AG09319 (cell line): Measurements from ENCODE around the gene NUDCD3.

ENCODE experiments used
- DNase-seq: peaks from one replicate; pipeline ENCODE4 v3.0.0-alpha.2; 2010; ENCODE audit warnings: low read depth; ENCODE audit errors: extremely low read depth
- TF ChIP-seq, protein P1 (sequence below): IDR thresholded peaks from 2 replicates; pipeline ENCODE4 v1.5.1; 2011; ENCODE audit warnings: low read depth, mild to moderate bottlenecking, inconsistent platforms, low read length, moderate library complexity

NUDCD3 gene

GRCh38 chr7:44330331-44330730 is 160.1 kb downstream of the NUDCD3 start:
- TF ChIP-seq, protein P1, sequence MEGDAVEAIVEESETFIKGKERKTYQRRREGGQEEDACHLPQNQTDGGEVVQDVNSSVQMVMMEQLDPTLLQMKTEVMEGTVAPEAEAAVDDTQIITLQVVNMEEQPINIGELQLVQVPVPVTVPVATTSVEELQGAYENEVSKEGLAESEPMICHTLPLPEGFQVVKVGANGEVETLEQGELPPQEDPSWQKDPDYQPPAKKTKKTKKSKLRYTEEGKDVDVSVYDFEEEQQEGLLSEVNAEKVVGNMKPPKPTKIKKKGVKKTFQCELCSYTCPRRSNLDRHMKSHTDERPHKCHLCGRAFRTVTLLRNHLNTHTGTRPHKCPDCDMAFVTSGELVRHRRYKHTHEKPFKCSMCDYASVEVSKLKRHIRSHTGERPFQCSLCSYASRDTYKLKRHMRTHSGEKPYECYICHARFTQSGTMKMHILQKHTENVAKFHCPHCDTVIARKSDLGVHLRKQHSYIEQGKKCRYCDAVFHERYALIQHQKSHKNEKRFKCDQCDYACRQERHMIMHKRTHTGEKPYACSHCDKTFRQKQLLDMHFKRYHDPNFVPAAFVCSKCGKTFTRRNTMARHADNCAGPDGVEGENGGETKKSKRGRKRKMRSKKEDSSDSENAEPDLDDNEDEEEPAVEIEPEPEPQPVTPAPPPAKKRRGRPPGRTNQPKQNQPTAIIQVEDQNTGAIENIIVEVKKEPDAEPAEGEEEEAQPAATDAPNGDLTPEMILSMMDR: no peak
- DNase-seq: no peak

- no peak for DNase-seq
- TF ChIP-seq, protein P1: no peak
Measured at GRCh38 chr7:44329888-44330287, 160.6 kb downstream of the NUDCD3 start.
